Smooth muscle cell (in vitro differentiated cells): ENCODE data around the gene PARK7. TPM values are rescaled to one million over a fixed set of nuclear protein-coding genes. Genes with fewer than 3 reads are reported as not detected.

ENCODE experiments used
- polyA plus RNA-seq: library from polyadenylated mRNA; unstranded; fragments of >200 nt; fragmentation: Nextera tagmentation; extraction: Ambion mirVana; gene quantifications from 2 replicates; pipeline ENCODE4 v1.2.1, GENCODE V29; 2016
- small RNA-seq: library from RNA; depleted of rRNA; stranded (forward); fragments of <200 nt; gene quantifications from one replicate; pipeline ENCODE3, GENCODE V24; 2014
- total RNA-seq: library from RNA; depleted of rRNA; stranded (reverse); fragments of >200 nt; gene quantifications from 2 replicates; pipeline ENCODE4 v1.2.3, GENCODE V29; 2014

PARK7 gene
- total and polyA plus RNA-seq, 2 experiments from 2014 or later, result 179 to 461 TPM

Small RNAs within 50 kb of the gene (small RNA-seq; reads per million reads assigned to genes)
- not detected for gene RF00019

Other genes starting within 250 kb of the PARK7 start
- 141 and 146 TPM in 2 replicates for gene VAMP3, start 190.4 kb upstream of the PARK7 start, total RNA-seq
- gene VAMP3, start 190.4 kb upstream of the PARK7 start, polyA plus RNA-seq, result 93.0 and 97.4 TPM in 2 replicates
- 13.2 and 15.5 TPM in 2 replicates for gene PER3, start 177.4 kb upstream of the PARK7 start, total RNA-seq
- 5.9 and 8.7 TPM in 2 replicates for gene PER3, start 177.4 kb upstream of the PARK7 start, polyA plus RNA-seq
- not detected in 2 replicates for gene UTS2, start 108.6 kb upstream of the PARK7 start, total RNA-seq
- not detected in 2 replicates for gene UTS2, start 108.6 kb upstream of the PARK7 start, polyA plus RNA-seq
- gene TNFRSF9, start 20.9 kb upstream of the PARK7 start, total RNA-seq, result 0.09 TPM in 2 replicates
- gene TNFRSF9, start 20.9 kb upstream of the PARK7 start, polyA plus RNA-seq, result 0.45 and 0.59 TPM in 2 replicates
- gene ERRFI1, start 64.6 kb downstream of the PARK7 start, total RNA-seq, result 172 and 184 TPM in 2 replicates
- gene ERRFI1, start 64.6 kb downstream of the PARK7 start, polyA plus RNA-seq, result 81.6 and 90.9 TPM in 2 replicates